DMS53 (cell line): Measurements from ENCODE around the gene ASXL1.
A peak's percentile ranks its signal among the peaks of the same experiment; 100 is the strongest.

Experiments
- DNase-seq: peaks from one replicate; lab custom pipeline; 2025; lab: John Stamatoyannopoulos, UW

Gene ASXL1

GRCh38 chr20:32481311-32482142 is 123.4 kb downstream of the ASXL1 start:
- DNase-seq = no peak

- DNase-seq = no peak
These were observed 124.0 kb downstream of the ASXL1 start for GRCh38 chr20:32482143-32482441.

GRCh38 chr20:32482442-32483261 is 124.5 kb downstream of the ASXL1 start:
- DNase-seq = peak; percentile 68

GRCh38 chr20:32483351-32484224 is 125.5 kb downstream of the ASXL1 start:
- DNase-seq = peak; percentile 94

- DNase-seq = peak; percentile 72
These were observed 126.3 kb downstream of the ASXL1 start for GRCh38 chr20:32484225-32484957.

GRCh38 chr20:32484958-32485769 is 127.0 kb downstream of the ASXL1 start:
- peak; percentile 91 for DNase-seq

GRCh38 chr20:32485770-32486478 is 127.8 kb downstream of the ASXL1 start:
- no peak for DNase-seq

- DNase-seq = no peak
These were observed 129.2 kb downstream of the ASXL1 start for GRCh38 chr20:32487381-32487780.

GRCh38 chr20:32488066-32488838 is 130.1 kb downstream of the ASXL1 start:
- DNase-seq = no peak
